ENCODE measurements around the gene GDPD3. TPM values are rescaled to one million over a fixed set of nuclear protein-coding genes. Genes with fewer than 3 reads are reported as not detected.

Gene GDPD3
- total RNA-seq, 6 experiments from 2014 or later = 1.5 to 3.0 (median 2.3) TPM

GRCh38 chr16:30143347-30143702 is 30.0 kb upstream of the GDPD3 start:
- no peak overlapping the region for H3K27ac Mint-ChIP-seq
- no peak for DNase-seq
- H3K27me3 Mint-ChIP-seq (ENCODE audit: insufficient read depth) = peaks cover 14% of the 10 kb centered on the region
- no peak; the same call in 1 of the 2 replicates for TF ChIP-seq CTCF (IDR thresholded peaks at IDR 0.05)
- H3K4me3 Mint-ChIP-seq = no peak overlapping the region
- no peaks in the 10 kb centered on the region; the same call in none of the 2 replicates for H3K9me3 Mint-ChIP-seq
- 0 out of 2 replicates have a peak, but pooled peaks cover under 1% of the 10 kb centered on the region for H3K36me3 Mint-ChIP-seq (ENCODE audit: low read depth)
- H3K4me1 Mint-ChIP-seq (ENCODE audit: low read depth) = no peaks in the 10 kb centered on the region

GRCh38 chr16:30142672-30143346 is 29.5 kb upstream of the GDPD3 start:
- no peaks in the 10 kb centered on the region for H3K9me3 Mint-ChIP-seq
- no peaks in the 10 kb centered on the region for H3K36me3 Mint-ChIP-seq (ENCODE audit: low read depth)
- H3K4me1 Mint-ChIP-seq (ENCODE audit: low read depth) = no peaks in the 10 kb centered on the region; the same call in 1 of the 2 replicates
- DNase-seq = no peak
- H3K27me3 Mint-ChIP-seq (ENCODE audit: insufficient read depth) = peaks cover 12% of the 10 kb centered on the region
- no peak overlapping the region for H3K4me3 Mint-ChIP-seq
- H3K27ac Mint-ChIP-seq = no peak overlapping the region
- no peak; the same call in 1 of the 2 replicates for TF ChIP-seq CTCF (IDR thresholded peaks at IDR 0.05)

GRCh38 chr16:30141750-30142149 is 28.4 kb upstream of the GDPD3 start:
- peaks cover 11% of the 10 kb centered on the region for H3K27me3 Mint-ChIP-seq (ENCODE audit: insufficient read depth)
- no peaks in the 10 kb centered on the region for H3K36me3 Mint-ChIP-seq (ENCODE audit: low read depth)
- no peak for TF ChIP-seq CTCF (IDR thresholded peaks at IDR 0.05)
- no peak for DNase-seq
- no peak overlapping the region for H3K27ac Mint-ChIP-seq
- H3K4me1 Mint-ChIP-seq (ENCODE audit: low read depth) = no peaks in the 10 kb centered on the region; the same call in 1 of the 2 replicates
- no peak overlapping the region for H3K4me3 Mint-ChIP-seq
- no peaks in the 10 kb centered on the region for H3K9me3 Mint-ChIP-seq

GRCh38 chr16:30139583-30140481 is 26.5 kb upstream of the GDPD3 start:
- Mint-ChIP-seq H3K27ac (no peak overlapping the region), H3K9me3 (no peaks in the 10 kb centered on the region), H3K27me3 (ENCODE audit: insufficient read depth) (peaks cover 22% of the 10 kb centered on the region), H3K4me3 (no peak overlapping the region), H3K4me1 (ENCODE audit: low read depth) (no peaks in the 10 kb centered on the region; the same call in 1 of the 2 replicates), H3K36me3 (ENCODE audit: low read depth) (no peaks in the 10 kb centered on the region)
- TF ChIP-seq CTCF (IDR thresholded peaks at IDR 0.05) = no peak
- DNase-seq = no peak

GRCh38 chr16:30137897-30138296 is 24.6 kb upstream of the GDPD3 start:
- no peak for DNase-seq
- no peak for TF ChIP-seq CTCF (IDR thresholded peaks at IDR 0.05)
- peaks cover 27% of the 10 kb centered on the region for H3K27me3 Mint-ChIP-seq (ENCODE audit: insufficient read depth)
- H3K4me3 Mint-ChIP-seq = no peak overlapping the region
- H3K9me3 Mint-ChIP-seq = no peaks in the 10 kb centered on the region
- no peaks in the 10 kb centered on the region; the same call in 1 of the 2 replicates for H3K4me1 Mint-ChIP-seq (ENCODE audit: low read depth)
- H3K27ac Mint-ChIP-seq = no peak overlapping the region
- H3K36me3 Mint-ChIP-seq (ENCODE audit: low read depth) = no peaks in the 10 kb centered on the region
